NCI-H2227 treated with DMSO at 0.1 percent for 48 hours (cell line): ENCODE results near the gene IFI30.

Experiments
- DNase-seq: peaks from one replicate; lab custom pipeline; 2025; lab: John Stamatoyannopoulos, UW

IFI30 gene

GRCh38 chr19:18225702-18226468 is 52.3 kb downstream of the IFI30 start, which contains the start of gene PDE4C:
Gene PDE4C, minus strand, starts transcription at chr19:18226438. Its CDS starts 23 bp downstream, at chr19:18226415.
- no peak for DNase-seq

- DNase-seq, result no peak
Observed at GRCh38 chr19:18226956-18227780, 53.6 kb downstream of the IFI30 start.
